ENCODE measurements around the gene WHRN.

The WHRN gene

DNA sequence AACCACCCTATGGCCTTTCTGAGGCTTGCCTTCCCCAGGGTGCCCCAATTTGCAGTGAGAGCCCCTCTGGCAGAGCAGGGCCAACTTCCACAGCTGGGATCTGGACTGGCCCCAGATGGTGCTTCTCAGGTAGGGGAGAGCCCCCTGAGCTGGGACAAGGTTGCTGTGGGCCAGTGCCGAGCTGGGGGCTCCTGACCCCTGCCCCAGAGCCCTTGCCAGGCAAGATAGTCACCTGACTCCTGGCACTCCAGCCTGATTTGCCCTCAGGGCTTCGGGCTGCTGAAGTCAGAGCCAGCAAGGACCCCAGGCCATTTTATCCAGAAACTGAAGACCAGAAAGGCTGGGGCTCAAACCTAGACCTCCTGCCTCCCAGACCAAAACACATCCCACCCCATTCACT is 84.1 kb downstream of the WHRN start:
- DNase-seq (ENCODE audit: low read depth in 2 of 2) = no peak

DNA sequence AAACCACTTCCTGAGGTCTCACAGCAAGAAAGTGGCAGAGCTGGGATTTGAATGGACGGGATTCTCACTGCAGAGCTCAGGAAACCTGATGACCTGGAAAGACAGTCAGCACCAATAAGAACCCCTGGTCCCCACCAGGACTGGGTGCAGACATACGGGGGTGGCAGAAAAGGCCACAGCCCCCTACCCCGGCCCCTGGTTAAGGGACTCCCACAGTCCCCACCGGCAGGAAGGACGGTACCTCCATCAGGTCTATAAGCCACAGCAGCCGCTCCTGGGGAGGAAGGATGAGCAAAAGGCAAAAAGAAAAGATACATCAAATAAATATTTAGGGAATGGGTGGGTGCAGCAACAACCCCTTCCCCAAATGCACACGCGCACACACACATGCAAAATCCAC is 85.5 kb downstream of the WHRN start:
- no peak for DNase-seq (ENCODE audit: low read depth in 2 of 2)

DNA sequence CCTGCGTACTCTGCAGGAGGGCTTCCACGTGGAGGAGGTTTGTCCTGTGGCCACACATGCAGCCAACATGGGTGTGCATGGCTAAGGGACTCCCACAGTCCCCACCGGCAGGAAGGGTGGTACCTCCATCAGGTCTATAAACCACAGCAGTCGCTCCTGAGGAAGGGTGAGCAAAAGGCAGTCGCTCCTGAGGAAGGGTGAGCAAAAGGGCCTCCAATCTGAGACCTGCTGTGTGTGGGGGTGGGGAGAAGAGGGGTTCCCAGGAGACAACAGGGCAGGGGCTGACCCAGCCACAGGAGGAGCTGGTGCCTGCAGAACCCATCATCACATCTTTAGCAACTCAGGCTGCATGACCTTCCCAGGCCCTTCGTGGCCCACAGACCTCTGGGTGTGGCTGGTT is 87.2 kb downstream of the WHRN start:
- no peak for DNase-seq (ENCODE audit: low read depth in 2 of 2)

DNA sequence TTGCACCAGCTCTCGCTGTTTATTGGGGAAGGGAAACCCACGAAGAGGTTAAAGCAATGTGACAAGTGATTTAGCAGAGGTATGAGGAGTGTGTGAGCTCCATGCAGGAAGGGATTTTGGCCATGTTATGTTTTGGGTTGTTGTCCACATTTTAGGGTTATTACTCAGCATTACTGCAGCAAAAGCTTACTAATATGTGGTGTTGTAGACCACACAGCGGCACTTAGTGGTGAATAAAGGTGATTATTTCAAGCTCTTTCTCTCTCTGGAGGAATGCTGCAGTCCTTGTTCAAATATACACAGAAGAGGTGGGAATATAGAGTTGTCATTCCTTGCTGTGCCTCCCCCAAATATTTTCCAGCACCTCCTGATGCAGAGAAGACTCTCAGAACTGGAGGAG is 87.8 kb downstream of the WHRN start:
- DNase-seq (ENCODE audit: low read depth in 2 of 2) = no peak

DNA sequence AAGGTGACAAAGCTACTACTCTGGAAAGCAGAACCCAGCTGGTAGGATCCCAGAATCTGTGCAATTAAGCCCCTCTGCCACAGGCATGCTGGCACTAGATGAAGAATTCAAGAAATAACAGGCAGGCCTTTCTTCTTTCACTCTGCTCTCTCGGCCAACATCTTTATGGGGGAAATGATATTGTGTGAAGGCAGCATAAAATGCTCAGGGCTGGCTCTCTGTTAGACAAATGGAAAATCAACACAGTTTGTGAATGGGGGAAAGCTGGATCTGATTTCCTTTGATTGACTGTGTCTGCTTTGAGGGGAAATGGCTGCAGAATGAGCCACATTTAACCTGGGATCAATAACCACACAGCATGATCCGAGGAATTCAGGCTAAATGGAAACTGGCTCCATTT is 88.4 kb downstream of the WHRN start:
- no peak for DNase-seq (ENCODE audit: low read depth in 2 of 2)

DNA sequence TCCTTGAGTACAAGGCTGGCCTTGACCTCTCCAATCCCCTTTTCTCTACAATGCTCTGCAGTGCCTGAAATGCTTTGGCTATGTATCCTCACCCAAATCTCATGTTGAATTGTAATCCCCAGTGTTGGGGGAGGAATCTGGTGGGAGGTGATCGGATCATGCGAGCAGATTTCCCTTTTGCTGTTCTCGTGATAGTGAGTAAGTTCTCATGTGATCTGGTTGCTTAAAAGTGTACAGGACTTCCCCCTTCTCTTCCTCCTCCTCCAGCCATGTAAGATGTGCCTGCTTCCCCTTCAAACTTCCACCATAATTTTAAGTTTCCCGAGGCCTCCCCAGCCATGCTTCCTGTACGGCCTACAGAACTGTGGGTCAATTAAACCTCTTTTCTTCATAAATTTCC is 89.0 kb downstream of the WHRN start:
- no peak for DNase-seq (ENCODE audit: low read depth in 2 of 2)

DNA sequence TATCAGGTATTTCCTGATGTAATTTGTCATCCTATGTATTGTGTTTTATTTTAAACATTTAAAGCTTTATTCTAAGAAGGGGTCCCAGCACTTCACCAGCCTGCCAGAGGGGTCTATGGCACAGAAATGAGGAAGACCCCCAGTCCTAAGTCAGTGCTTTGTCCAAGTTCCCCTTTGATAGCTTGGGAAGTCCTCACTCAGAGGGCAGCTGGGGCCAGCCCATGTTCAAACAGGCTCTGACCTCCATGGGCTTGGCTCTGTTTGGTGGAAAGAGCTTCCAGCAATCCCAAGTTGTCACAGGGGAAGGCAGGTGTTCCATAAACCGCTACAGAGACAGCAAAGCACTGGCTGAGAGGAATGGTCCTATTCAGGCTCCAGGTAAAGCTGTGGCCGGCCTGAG is 90.9 kb downstream of the WHRN start:
- DNase-seq (ENCODE audit: low read depth in 2 of 2) = no peak

DNA sequence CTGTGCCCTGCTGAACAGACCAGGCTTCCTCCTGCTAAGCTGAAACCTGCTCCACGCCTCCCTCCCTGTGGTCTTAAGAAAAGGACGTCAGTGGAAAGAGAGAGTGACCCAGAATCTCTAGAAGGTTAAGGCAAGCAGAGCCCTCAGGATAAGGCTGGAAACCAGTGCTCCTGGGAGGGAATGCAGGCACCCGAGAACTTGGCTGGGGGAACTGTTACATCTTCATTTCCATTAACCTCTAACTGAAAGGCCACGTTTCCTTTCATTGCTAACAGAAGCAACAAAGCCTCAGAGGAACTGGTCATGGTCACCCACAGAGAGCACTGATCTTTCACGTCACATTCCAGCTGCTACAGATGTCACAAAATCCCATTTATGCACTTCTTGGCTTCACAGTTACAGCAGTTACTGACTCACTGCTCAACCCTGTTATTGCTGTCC is 91.4 kb downstream of the WHRN start:
- DNase-seq (ENCODE audit: low read depth in 2 of 2) = no peak

DNA sequence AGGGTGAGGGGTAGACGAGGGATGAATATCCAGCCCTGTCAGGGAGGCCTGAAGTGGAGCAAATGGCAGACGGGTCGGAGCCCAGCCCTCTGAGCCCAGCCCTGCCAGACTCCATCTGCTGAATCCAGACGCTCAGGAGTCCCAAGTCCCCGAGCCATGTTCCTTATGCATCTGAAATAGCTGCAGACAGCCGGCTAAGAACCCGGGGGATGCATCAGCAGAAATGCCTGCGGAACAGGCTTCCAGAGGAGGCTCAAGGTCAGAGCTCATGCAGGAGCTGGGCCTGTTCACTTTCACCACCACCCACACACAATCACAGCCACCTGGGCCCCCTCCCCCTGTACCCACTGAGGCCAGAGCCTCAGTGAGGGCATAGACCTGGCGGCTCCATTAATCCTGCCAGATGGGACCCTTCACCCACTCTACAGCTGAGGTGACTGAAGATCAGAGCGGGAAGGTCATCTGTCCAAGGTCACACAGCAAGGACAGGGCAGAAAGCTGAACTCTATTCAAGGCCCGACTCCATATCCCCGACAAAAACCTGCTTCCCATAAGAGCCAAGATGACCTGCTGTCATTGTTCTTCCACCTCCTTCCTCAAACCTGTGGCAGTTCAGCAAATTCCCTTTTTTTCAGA is 93.1 kb downstream of the WHRN start:
- no peak for DNase-seq (ENCODE audit: low read depth in 2 of 2)

DNA sequence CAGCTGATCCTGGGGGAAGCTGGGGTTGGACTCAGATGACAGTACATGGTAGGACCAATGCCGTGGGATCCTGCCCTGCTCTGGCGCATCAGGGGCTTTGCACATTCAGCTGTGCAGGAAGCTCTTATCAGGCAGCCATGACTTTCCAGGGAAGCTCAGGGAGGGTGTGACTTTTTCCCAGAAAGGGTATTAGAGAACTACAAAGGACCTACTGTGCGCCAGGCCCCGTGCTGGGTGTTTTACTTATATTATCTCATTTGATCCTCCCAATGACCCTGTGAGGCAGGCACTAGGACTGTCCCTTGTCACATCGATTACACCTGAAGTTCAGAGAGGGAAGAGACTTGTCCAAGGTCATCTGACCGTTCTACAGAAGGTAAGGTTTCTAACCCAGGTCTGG is 93.8 kb downstream of the WHRN start:
- DNase-seq (ENCODE audit: low read depth in 2 of 2) = no peak

DNA sequence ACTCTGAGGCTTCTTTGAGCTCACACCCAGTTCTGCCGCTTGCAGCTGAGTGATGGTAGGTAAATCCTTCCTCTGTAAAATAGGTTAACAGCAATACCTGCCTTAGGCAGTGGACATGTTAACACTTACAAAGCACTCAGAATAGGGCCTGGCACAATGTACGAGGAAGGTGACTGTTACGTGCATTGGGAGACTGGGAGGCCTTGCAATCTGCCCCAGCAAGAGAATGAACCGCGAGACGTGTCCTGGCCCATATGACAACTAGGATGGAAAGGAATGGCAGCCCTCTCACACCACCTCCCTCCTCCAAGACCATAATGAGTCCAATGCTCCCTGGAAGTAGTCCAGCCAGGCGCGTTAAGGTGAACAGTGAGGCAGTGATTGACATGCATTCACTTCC is 94.4 kb downstream of the WHRN start:
- no peak for DNase-seq (ENCODE audit: low read depth in 2 of 2)

DNA sequence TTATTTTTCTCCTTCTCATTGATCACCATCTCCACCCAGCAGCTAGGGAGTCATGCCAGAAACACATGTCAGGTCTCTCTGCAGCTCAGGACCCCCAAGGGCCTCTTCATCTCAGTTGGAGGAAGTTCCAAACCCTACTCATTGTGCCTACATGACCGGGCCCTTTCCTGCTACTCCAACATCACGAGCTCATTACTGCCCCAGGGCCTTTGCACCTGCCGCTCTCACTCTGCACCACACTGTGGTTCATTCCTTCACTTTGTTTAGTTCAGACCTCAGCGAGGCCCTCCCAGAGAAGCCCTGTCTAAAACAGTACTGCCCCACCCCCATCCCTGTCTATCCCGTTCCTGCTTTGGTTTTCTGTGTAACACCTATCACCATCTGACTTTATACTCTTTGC is 95.4 kb downstream of the WHRN start:
- DNase-seq (ENCODE audit: low read depth in 2 of 2) = no peak

DNA sequence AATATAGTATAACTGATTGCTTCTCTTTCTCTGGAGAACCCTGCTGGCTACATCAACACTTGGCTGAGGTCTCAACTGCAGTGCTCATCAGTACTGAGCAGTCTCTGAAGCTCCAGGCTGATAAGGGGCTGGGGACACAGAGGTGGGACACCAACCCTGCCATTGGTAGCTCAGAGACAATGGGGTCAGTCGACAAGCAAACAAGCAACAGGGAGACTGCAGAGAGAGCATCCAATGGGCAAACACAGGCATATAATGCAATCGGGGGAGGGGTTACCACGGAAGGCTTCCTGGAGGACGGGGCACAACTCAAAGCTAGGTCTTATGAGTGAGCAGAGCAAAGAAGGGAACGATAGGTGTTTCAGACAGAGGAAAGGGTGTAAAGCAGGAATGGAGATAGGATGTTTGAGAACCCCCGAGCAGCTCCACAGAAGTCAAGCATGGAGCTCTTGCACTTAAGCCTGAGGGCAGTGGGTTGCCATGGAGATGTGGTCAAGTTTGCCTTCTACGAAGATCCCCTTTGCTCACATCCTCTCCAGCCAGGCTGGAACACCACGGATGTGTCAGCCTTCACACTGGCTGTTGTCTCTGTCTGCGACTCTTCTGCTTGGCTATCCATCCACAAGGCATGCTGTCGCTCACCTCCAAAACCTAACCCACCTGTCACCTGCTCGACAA is 96.0 kb downstream of the WHRN start:
- no peak for DNase-seq (ENCODE audit: low read depth in 2 of 2)

DNA sequence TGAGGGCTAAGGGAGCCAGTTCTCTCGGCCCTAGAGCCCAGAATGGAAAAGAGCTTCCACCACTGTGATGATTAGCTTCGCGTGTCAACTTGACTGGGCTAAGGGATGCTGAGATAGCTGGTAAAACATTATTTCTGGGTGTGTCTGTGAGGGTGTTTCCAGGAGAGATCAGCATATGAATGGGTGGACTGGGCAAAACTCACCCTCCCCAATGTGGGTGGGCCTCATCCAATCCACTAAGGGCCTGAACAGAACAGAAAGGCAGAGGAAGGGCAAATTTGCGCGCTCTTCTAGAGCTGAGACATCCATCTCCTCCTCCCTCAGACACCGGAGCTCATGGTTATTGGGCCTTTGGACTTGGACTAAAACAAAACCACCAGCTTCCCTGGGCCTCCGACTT is 96.6 kb downstream of the WHRN start:
- DNase-seq (ENCODE audit: low read depth in 2 of 2) = no peak

DNA sequence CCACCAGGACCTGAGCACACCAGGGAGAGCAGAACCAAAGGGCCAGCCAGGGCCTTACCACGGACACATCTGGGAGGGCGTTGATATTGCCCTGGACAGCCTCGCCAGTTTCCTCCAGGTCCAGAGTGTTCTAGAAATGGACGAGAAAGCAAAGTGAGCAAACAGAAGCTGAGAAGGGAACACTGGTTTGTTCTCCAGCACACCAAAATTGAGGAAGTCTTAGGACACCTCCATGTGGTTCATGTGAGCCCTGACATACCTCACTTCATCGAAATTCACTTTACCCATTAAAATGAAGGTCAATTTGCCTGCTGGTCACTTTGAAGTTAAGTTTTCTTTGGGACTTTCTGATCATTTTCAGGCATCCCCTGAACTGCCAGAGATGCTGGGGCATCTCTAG is 97.4 kb downstream of the WHRN start:
- DNase-seq (ENCODE audit: low read depth in 2 of 2) = no peak

DNA sequence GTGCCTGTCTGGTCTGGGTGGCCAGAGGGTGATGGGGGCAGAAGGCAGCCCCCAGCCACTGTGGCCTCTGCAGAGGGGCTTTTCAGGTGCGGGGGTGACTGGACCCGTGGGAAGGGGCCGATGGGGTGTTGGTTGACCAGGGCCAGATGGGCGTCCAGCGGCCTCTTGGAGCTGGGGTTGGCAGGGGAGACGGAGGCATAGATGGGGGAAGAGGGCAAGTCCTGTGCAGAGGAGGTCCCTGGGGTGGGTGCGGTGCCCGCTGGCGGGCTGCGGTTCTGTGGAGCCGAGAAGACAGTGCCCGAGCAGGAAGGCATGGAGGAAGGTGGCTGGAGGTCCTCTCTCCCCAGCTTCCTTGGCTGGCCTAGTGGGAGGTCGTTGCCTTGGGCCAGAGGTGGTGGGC is 98.8 kb downstream of the WHRN start:
- DNase-seq (ENCODE audit: low read depth in 2 of 2) = no peak

DNA sequence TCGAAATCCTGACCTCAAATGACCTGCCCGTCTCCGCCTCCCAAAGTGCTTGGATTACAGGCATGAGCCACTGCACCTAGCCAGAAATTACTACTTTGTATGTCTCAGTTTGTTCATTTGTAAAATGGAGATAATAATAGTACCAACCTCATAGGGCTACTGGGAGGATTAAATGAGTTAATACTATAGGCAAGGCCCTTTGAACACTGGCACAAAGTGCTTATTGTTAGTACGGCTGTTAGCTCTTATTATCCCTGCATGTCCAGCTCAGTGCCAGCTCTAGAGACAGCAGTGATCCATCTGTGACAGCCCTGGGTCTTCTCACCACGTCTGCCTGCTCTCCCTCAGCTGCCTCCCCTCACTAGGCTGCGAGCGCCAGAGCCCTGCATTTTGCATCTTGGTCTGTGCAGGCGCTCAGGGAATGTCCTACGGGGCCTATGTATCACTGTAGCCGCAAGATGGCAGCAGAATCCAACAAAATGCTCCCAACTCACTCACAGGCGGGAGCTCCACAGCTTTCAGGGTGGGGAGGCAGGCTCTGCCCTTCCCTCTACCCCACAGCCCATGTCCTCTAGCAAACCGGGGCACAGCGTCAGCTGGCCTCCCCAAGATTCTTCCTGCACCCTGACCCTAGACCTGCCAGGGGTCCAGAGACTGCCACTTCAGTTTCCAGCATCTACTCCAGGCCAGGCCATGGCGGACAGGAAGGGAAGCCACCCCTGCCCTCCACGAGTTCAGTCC is 99.8 kb downstream of the WHRN start:
- DNase-seq (ENCODE audit: low read depth in 2 of 2) = peak; percentile 55 to 66

DNA sequence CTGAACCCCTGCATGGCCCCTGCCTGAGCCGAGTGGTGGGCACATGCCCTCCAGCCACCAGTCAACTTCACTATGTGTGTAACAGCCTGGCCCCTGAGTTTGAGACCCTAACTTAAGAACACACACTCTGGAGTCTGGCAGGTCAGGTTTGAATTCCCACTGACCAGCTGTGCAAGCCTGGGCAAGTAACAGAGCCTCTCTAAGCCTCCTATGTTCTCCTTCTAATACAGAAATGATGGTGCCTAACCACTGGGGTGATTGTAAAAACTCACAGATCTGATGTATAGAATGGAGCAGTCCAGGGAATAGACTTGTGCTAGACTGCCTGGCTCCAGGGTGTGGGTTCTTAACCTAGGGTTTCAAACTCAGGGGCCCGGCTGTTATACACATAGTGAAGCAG is 100.7 kb downstream of the WHRN start:
- DNase-seq (ENCODE audit: low read depth in 2 of 2) = no peak

DNA sequence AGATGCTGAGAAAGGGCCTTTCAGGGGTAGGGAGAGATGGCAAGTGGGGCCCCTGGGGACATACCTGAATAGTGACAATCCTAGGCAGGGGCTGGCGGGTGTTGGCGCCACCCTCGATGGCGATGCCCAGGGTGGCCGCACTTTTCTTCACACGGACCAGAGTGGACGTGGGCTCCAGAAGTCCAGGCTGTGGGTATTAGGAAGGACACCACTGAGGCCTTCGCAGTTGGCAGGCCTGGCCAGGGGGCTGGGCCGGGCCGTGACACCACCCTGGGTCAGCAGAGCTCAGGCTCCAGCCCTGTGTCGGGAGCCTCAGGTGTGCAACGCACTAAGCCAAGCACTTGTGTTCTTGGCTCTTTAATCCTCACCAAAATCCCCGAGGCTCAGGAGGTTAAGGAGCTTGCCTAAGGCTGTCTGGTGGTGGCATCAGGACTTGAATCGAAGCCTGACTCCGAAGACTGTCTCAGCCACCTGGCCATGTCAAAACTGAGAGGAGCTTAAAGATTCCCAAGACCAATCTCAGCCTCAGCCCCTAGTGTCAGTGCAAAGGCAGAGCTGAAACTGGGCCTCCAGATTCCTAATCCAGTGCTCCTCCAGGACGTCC is 102.0 kb downstream of the WHRN start:
- no peak for DNase-seq (ENCODE audit: low read depth in 2 of 2)

DNA sequence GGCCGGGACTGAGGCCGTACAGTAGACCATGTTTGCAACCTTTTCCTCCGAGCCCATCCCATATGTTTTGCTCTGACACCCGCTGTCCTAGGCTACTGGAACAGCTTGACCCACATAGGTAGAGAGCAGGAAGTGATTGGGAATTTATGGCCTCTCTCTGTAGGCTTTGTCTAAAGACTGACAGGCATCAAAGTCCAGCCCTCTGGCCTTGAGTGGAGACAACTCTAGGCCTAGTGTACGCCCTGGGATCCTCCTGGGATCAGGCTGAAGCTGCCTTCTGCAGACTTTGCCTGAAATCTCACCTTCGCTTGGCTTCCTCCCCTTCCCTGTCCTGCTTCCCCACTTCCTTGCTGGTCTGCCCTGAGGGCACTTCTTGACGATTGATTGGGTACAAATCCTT is 103.9 kb downstream of the WHRN start:
- DNase-seq (ENCODE audit: low read depth in 2 of 2) = no peak

DNA sequence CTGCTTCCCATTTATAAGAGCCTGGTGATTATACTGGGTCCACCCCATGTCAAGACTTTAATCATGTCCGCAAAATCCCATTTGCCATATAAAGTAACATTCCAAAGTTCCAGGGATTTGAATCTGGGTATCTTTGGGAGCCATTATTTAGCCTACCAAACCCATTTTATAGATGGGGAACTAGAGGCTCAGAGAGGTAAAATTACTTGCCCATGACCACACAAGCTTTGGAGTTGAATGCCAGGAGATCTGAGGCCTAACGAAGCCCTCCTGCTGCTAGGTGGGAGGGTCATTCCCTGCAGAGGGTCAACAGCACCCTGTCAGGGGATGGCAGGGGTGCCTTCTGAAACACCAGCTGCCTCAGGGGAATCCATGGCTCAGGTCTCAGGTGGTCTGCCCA is 104.5 kb downstream of the WHRN start:
- DNase-seq (ENCODE audit: low read depth in 2 of 2) = no peak

DNA sequence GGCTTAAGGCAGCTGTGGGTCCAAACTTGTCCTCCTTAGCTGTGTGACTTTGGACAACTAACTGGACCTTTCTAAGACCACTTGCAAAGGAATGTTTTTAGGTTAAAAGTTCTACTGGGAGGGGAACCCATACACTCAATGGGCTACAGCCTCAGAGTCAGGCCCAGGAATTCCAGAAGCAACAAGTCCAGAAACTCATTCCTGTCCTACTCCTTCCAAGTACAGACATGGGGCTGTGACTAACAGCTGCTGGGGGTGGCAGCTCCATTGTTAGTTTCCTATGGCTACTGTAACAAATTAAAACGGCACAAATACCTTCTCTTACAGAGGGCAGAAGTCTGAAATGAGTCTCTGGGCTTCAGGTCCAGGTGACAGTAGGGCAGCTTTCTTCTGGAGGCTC is 105.1 kb downstream of the WHRN start:
- no peak for DNase-seq (ENCODE audit: low read depth in 2 of 2)

DNA sequence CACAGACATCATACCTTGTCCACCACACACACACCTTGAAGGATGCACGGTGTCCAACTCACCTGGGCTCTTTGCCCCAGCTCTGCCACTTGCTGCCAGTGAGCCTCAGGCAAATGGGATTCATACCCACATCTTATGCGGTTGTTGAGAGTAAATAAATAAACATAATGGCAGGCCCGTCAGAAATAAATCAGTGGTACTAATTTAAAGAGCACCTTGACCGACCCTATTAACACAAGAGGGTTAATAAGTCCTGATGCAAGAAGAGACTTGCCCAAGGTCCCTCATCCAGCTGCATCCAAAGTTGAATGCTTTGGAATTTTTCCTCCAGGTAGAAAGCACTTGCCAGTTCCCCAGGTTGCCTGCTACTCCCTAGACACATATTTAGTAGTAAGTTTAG is 105.9 kb downstream of the WHRN start:
- no peak for DNase-seq (ENCODE audit: low read depth in 2 of 2)
